ENCODE data around the gene MED9. TPM values are rescaled to one million over a fixed set of nuclear protein-coding genes. Genes with fewer than 3 reads are reported as not detected.

The MED9 gene
- total RNA-seq, 2 experiments from 2014 or later = 21.8 to 27.5 TPM

DNA sequence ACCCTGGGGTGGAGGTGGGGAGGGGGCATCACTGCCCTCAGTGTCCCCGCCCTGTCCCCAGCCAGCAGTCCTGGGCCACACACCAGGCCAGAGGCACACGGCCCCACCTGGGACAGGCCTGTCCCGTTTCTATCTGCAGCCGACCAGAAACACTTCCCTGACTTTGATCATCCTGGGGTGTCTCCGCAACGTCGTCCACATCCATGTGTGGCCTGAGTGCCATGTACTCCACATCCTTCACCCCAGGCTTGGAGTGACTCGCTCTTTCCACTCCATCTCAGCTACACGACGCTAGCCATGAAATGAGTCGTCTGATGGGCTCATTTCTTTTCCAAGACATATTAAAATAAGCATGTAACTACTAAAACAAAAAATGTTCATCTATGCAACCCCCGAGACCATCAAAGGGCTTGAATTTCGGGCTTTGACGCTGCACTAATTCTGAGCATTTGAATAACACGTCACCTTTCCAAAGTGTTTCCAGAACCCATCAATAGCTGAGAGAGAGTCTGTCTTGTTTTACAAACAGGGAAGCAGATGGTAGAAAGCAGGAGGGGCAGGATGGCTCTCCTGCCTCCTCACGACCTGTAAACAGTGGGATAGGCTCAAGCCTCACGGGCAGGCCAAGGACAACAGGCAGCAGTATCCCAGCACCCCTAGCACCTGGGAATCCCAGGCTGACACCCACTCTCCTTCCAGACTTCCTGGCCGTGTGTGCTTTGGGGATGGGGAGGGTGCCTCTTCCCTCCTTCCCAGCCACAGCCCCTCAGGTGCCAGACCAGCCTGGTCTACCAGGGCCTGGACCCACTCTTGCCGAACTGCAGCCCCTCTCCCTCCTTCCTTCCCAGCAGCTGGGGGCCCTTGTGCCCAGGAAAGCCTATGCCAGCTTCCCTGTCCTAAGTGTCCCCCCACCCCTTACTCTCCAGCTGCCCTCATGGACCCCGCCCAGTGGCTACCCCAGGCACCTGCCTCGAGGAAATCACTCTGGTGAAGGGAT lies 39.4 kb downstream of the MED9 start:
- no peaks in the 10 kb centered on the region for H3K9me2 ChIP-seq (ENCODE audit: insufficient read depth, low read length)
- no peak overlapping the region for H3K4me3 ChIP-seq (ENCODE audit: low read depth, low read length, poor library complexity, severe bottlenecking)
- no peaks in the 10 kb centered on the region; the same call in 1 of the 2 replicates for H4K20me1 ChIP-seq (ENCODE audit: insufficient read depth, low read length)
- no peak for DNase-seq (ENCODE audit: low spot score)
- no peaks in the 10 kb centered on the region for H3K36me3 ChIP-seq (ENCODE audit: insufficient read depth, low read length)
- no peaks in the 10 kb centered on the region for H3K79me2 ChIP-seq (ENCODE audit: insufficient read depth, low read depth, low read length)
- H3K9me3 ChIP-seq (ENCODE audit: low read length) = no peaks in the 10 kb centered on the region
- no TSS peak for BruUV-seq (replicated peaks)
- no peak overlapping the region for H2AFZ ChIP-seq (ENCODE audit: low read length)
- TF ChIP-seq EZH2phosphoT487 (IDR thresholded peaks at IDR 0.05; ENCODE audit: borderline replicate concordance, low read depth, low read length) = no peak
- TF ChIP-seq, protein P1, sequence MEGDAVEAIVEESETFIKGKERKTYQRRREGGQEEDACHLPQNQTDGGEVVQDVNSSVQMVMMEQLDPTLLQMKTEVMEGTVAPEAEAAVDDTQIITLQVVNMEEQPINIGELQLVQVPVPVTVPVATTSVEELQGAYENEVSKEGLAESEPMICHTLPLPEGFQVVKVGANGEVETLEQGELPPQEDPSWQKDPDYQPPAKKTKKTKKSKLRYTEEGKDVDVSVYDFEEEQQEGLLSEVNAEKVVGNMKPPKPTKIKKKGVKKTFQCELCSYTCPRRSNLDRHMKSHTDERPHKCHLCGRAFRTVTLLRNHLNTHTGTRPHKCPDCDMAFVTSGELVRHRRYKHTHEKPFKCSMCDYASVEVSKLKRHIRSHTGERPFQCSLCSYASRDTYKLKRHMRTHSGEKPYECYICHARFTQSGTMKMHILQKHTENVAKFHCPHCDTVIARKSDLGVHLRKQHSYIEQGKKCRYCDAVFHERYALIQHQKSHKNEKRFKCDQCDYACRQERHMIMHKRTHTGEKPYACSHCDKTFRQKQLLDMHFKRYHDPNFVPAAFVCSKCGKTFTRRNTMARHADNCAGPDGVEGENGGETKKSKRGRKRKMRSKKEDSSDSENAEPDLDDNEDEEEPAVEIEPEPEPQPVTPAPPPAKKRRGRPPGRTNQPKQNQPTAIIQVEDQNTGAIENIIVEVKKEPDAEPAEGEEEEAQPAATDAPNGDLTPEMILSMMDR (conservative IDR thresholded peaks at IDR 0.05; ENCODE audit: low read length) = no peak
- no peak overlapping the region for H3K27ac ChIP-seq (ENCODE audit: low read depth, low read length, poor library complexity, severe bottlenecking)
- H3K4me2 ChIP-seq (ENCODE audit: low read length) = no peak overlapping the region
- POLR2A ChIA-PET = no interaction called here
- no peaks in the 10 kb centered on the region for H3K4me1 ChIP-seq (ENCODE audit: insufficient read depth, low read length, poor library complexity, severe bottlenecking)
- CTCF ChIA-PET (ENCODE audit: unreplicated experiment) = no interaction called here
- intact Hi-C loops (cut with micrococcal nuclease; ENCODE audit: unreplicated experiment) = no loop called here

DNA sequence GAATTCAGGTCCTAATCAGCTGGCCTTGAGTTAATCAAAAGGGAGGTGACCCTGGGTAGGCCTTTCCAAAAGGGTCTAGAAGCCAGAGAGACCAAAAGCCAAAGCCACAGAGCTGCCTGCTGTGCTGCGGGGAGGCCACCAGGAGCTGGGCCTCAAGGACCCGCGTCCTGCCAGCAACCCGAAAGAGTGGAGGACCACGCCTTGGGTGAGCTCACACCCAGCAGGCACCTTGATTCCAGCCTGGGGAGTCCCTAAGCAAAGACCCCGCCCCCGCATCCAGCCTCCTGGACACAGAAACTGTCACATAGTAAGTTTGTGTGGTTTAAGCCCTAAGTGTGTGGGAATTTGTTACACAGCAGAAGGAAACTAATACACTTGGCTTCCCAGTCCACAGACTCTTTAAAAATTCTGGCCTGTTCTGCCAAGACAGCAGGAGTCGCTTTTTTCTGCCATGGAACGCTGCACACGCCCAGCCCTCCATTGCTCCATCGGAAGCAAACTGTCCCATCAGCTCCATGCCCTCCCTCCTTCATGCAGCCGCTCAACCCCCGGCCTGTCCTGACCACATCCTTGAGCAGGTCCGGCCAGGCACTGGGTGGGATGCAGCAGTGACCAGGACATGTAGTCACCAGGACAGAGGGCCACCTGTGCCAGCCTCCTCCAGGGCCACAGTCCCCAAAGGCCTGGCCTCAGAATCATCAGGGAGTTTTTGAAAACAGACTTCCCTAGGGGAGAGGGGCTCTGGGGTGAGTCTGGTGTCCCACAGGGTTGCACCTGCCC lies 40.3 kb downstream of the MED9 start:
- ChIA-PET CTCF (ENCODE audit: unreplicated experiment) (no interaction called here), POLR2A (no interaction called here)
- no TSS peak for BruUV-seq (replicated peaks)
- no peaks in the 10 kb centered on the region for H3K36me3 ChIP-seq (ENCODE audit: insufficient read depth, low read length)
- H3K4me1 ChIP-seq (ENCODE audit: insufficient read depth, low read length, poor library complexity, severe bottlenecking) = no peaks in the 10 kb centered on the region
- no peaks in the 10 kb centered on the region for H3K79me2 ChIP-seq (ENCODE audit: insufficient read depth, low read depth, low read length)
- TF ChIP-seq EZH2phosphoT487 (IDR thresholded peaks at IDR 0.05; ENCODE audit: borderline replicate concordance, low read depth, low read length) = no peak
- no peaks in the 10 kb centered on the region; the same call in 1 of the 2 replicates for H4K20me1 ChIP-seq (ENCODE audit: insufficient read depth, low read length)
- H3K9me3 ChIP-seq (ENCODE audit: low read length) = no peaks in the 10 kb centered on the region
- no peak overlapping the region for H3K27ac ChIP-seq (ENCODE audit: low read depth, low read length, poor library complexity, severe bottlenecking)
- no peaks in the 10 kb centered on the region for H3K9me2 ChIP-seq (ENCODE audit: insufficient read depth, low read length)
- no peak overlapping the region for H2AFZ ChIP-seq (ENCODE audit: low read length)
- DNase-seq (ENCODE audit: low spot score) = no peak
- no peak overlapping the region for H3K4me2 ChIP-seq (ENCODE audit: low read length)
- H3K4me3 ChIP-seq (ENCODE audit: low read depth, low read length, poor library complexity, severe bottlenecking) = no peak overlapping the region
- intact Hi-C loops (cut with micrococcal nuclease; ENCODE audit: unreplicated experiment) = no loop called here

DNA sequence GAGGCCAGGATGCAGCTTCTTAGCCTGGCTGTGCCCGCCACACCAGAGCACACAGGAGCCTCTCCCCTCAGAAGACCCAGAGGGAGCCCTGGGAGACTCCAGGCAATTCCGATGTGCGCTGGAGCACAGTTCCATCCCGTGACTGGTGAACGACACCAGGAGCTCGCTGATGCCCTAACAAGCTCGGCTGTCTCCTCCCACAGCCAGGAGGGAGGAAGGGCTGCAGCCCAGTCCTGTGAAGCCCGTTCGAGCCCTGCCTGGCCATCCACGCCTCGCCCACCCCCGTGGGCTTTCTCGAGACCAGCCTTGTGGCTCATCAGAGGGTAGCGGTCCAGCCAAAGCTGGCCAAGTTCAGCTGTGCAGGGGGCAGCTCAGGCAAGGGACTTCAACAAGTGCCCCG lies 41.2 kb downstream of the MED9 start:
- Histone ChIP-seq H3K9me3 (ENCODE audit: low read length) (no peaks in the 10 kb centered on the region), H3K79me2 (ENCODE audit: insufficient read depth, low read depth, low read length) (no peaks in the 10 kb centered on the region), H4K20me1 (ENCODE audit: insufficient read depth, low read length) (no peaks in the 10 kb centered on the region; the same call in 1 of the 2 replicates), H3K9me2 (ENCODE audit: insufficient read depth, low read length) (no peaks in the 10 kb centered on the region), H3K4me1 (ENCODE audit: insufficient read depth, low read length, poor library complexity, severe bottlenecking) (no peaks in the 10 kb centered on the region), H3K4me2 (ENCODE audit: low read length) (no peak overlapping the region), H3K36me3 (ENCODE audit: insufficient read depth, low read length) (no peaks in the 10 kb centered on the region), H3K4me3 (ENCODE audit: low read depth, low read length, poor library complexity, severe bottlenecking) (no peak overlapping the region), H3K27ac (ENCODE audit: low read depth, low read length, poor library complexity, severe bottlenecking) (no peak overlapping the region), H2AFZ (ENCODE audit: low read length) (no peak overlapping the region)
- intact Hi-C loops (cut with micrococcal nuclease; ENCODE audit: unreplicated experiment) = no loop called here
- CTCF ChIA-PET (ENCODE audit: unreplicated experiment) = no interaction called here
- no TSS peak for BruUV-seq (replicated peaks)
- POLR2A ChIA-PET = no interaction called here
- DNase-seq (ENCODE audit: low spot score) = no peak
- TF ChIP-seq, protein P1 (conservative IDR thresholded peaks at IDR 0.05; ENCODE audit: low read length) = no peak
- no peak for TF ChIP-seq EZH2phosphoT487 (IDR thresholded peaks at IDR 0.05; ENCODE audit: borderline replicate concordance, low read depth, low read length)

Measured in OCI-LY7 (cell line).